Astrocyte of the spinal cord (primary cell): Measurements from ENCODE around the gene TSPAN10.

Experiments used
- DNase-seq: peaks from one replicate; pipeline ENCODE4 v3.0.0; 2011; ENCODE audit warnings: low read depth, low spot score
- H3K4me3 ChIP-seq: 2 replicates; pipeline ENCODE4 v1.5.1; 2011; ENCODE audit warnings: low read depth, mild to moderate bottlenecking, low read length, moderate library complexity
- in situ Hi-C: cut with HindIII; loops from 2 replicates; pipeline ENCODE4 v1.10.0; 2017; ENCODE audit warnings: low sequenced_read_pairs
- TF ChIP-seq, protein P1 (sequence below): IDR thresholded peaks from 2 replicates; pipeline ENCODE4 v1.5.1; 2012; ENCODE audit warnings: low read depth, mild to moderate bottlenecking, low read length, inconsistent platforms

Gene TSPAN10

DNA sequence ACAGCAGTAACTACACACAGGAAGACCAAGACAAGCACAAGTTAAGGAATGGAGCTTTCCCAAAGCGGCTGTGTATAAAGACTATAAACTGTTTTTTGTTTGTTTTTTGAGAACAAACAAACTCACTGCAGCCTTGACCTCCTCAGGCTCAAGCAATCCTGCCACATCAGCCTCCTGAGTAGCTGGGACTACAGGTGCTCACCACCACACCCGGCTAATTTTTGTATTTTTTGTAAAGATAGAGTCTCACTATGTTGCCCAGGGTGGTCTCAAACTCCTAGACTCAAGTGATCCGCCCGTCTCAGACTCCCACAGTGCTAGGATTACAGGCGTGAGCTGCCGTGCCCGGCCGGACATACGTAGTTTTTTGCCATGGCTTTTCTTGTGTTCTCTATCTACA lies 23.4 kb downstream of the TSPAN10 start:
- no peak overlapping the region for H3K4me3 ChIP-seq
- TF ChIP-seq, protein P1, sequence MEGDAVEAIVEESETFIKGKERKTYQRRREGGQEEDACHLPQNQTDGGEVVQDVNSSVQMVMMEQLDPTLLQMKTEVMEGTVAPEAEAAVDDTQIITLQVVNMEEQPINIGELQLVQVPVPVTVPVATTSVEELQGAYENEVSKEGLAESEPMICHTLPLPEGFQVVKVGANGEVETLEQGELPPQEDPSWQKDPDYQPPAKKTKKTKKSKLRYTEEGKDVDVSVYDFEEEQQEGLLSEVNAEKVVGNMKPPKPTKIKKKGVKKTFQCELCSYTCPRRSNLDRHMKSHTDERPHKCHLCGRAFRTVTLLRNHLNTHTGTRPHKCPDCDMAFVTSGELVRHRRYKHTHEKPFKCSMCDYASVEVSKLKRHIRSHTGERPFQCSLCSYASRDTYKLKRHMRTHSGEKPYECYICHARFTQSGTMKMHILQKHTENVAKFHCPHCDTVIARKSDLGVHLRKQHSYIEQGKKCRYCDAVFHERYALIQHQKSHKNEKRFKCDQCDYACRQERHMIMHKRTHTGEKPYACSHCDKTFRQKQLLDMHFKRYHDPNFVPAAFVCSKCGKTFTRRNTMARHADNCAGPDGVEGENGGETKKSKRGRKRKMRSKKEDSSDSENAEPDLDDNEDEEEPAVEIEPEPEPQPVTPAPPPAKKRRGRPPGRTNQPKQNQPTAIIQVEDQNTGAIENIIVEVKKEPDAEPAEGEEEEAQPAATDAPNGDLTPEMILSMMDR = no peak
- DNase-seq = no peak
- in situ Hi-C loops = no loop called here

DNA sequence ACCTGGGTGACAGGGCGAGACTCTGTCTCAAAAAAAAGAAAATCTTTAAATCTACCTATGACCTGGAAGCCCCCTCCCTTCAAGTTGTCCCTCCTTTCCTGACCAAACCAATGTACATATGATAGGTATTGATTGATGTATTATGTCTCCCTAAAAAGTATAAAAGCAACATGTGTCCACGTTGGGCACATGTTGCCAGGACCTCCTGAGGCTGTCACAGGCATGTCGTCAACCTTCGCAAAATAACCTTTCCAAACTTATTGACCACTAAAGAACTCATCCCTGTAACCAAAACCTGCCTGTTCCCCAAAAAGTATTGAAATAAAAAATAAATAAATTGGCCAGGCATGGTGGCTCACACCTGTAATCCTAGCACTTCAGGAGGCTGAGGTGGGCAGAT lies 25.0 kb downstream of the TSPAN10 start:
- no peak for DNase-seq
- no peak overlapping the region for H3K4me3 ChIP-seq
- in situ Hi-C loops = no loop called here
- TF ChIP-seq, protein P1 = no peak

DNA sequence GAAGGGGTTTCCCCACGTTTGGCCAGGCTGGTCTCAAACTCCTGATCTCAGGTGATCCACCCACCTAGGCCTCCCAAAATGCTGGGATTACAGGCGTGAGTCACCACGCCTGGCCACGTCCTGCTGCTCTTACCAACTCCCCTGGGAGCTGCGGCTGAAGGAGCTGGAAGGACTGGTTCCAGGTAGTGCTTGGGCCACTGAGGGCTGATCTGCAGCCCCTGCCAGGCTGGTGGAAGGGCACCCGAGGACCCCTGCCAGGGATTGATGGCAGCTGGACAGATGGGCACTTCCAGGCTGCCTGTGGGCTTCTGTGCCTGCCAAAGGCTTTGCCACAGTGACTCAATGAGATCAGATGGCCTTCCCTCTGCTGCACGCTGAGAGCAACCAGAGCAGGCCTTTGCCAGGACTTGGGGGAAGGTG lies 27.1 kb downstream of the TSPAN10 start:
- TF ChIP-seq, protein P1 = no peak
- no peak for DNase-seq
- in situ Hi-C loops = no loop called here
- H3K4me3 ChIP-seq = no peak overlapping the region

DNA sequence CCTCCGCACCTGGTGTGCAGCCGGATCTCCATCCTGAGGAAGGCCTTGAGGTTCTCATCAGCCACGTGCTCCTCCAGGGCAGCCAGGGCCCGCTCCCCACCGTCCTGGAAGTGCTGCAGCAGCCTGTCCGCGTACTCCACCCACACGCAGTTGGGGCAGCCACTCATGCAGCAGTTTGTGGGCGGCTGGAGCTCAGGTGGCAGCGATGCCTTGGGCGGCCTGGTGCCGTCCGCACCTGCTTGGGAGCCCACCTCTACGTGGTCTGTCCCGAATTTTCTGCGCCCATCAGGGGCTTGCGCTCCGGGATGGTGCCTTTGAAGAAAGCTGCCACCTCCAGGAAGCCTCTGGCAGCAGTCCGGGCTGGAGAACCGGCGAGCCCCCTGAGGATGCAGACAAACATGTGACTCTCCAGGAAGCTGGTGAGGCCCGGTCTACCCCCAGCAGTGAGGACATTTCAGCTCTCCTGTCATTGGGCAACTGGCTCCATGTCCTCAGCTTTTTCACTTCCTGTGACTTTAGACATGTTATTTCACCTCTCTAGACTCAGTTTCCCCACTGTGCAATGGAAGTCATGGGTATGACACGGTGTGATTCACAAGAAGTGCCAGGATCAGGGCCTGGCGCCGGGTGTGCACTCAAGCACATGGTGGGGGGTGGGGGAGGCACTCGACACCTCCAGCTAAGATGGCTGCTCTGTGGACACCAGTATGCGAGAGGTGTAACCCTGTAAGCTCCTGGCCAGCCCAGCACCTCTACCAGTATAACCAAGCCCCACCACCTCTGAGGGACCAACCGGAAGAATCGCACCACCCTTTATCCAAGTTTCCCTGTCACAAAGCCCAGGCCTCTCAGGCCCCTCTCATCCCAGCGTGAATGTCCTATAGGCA lies 28.5 kb downstream of the TSPAN10 start:
- DNase-seq = no peak
- TF ChIP-seq, protein P1 = no peak
- in situ Hi-C loops = no loop called here
- peak overlapping the region; percentile 87 for H3K4me3 ChIP-seq

DNA sequence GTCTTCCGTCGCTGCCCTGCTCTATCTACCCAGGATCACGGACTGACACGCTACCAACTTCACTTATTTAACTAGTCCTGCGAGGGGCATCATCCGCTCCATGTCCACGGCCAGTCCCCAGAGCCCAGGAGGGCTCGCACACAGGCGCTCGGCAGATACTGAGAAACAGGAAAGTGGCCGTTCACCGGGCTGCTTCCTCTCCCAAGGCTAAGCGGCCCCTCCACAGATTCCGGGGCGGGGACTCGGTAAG lies 29.0 kb downstream of the TSPAN10 start:
- peak; percentile 19 for DNase-seq
- H3K4me3 ChIP-seq = peak overlapping the region; percentile 87
- TF ChIP-seq, protein P1 = no peak
- in situ Hi-C loops = no loop called here

GRCh38 chr17:81666342-81667191 lies 29.6 kb downstream of the TSPAN10 start, which contains the start of the genes CCDC137 and OXLD1:
CCDC137 (plus strand) TSS chr17:81666737; CDS start chr17:81666767, 30 bp downstream.
OXLD1 (minus strand) TSS chr17:81666605; CDS start chr17:81666577, 28 bp downstream.
- peak within 1 kb of the TSS; percentile 87 for H3K4me3 ChIP-seq
- peak; percentile 97 for DNase-seq
- TF ChIP-seq, protein P1 = no peak
- in situ Hi-C loops = no loop called here
